ENCODE data around the gene ROR2.

Gene ROR2

GRCh38 chr9:91948101-91948596, 1.9 kb downstream of the ROR2 start:
- no peak for DNase-seq

GRCh38 chr9:91946653-91947488, 3.2 kb downstream of the ROR2 start:
- DNase-seq = no peak

DNA sequence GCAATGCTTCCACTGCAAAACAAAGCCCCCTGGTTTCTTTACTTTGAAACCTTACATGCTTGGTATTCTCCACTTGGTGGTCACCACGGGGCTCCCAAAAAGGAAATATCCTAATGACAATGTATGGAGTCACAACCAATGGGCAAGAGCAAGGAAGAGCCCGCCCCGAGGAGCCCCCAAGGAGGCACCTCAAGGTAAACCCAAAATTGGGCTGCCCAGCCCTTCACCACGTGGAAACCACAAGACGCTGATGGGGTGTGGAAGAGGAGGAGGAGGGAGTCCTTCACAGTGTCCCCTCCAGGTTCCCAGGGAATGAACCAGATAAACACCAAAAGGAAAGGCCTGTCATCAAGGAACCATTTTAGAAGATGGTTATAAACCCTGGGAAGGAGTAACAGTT, 3.8 kb downstream of the ROR2 start:
- DNase-seq = no peak

GRCh38 chr9:91945277-91946085, 4.5 kb downstream of the ROR2 start:
- no peak for DNase-seq

- no peak for DNase-seq
Measured at GRCh38 chr9:91944711-91945110, 5.3 kb downstream of the ROR2 start.

- no peak for DNase-seq
Measured at GRCh38 chr9:91943478-91944470, 6.3 kb downstream of the ROR2 start.

DNA sequence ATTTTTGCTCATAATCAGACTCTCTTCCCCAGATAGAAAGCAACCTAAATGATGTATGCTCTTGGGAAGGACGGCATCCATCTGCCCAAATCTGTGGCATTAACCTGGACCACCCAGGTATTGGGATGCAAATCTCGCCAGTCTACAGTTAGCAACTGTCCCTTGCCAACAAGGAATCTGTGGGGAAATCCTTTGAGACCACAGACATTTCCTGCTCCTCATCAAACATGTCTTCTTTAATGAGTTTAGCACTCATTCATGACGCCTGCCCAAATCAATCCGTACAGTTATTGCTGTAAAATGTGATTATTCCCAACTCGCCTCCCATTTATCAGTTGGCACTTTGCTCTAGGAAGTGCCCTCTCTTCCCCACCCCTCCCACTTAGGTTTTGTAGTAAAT, 7.8 kb downstream of the ROR2 start:
- no peak for DNase-seq

GRCh38 chr9:91939978-91940377, 10.1 kb downstream of the ROR2 start:
- DNase-seq = no peak

DNA sequence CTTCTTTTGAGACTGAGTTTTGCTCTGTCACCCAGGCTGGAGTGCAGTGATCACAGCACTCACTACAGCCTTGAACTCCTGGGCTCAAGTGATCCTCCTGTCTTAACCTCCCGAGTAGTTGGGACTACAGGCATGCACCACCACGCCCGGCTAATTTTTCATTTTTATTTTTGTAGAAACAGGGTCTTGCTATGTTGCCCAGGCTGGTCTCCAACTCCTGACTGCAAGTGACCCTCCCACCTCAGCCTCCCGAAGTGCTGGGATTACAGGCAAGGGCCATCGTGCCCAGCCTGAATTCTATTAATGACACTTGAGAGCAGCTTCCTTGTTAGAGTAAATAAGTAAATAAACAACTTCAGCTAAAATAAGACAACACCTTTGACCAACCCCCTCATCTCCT, 12.3 kb downstream of the ROR2 start:
- no peak for DNase-seq

DNA sequence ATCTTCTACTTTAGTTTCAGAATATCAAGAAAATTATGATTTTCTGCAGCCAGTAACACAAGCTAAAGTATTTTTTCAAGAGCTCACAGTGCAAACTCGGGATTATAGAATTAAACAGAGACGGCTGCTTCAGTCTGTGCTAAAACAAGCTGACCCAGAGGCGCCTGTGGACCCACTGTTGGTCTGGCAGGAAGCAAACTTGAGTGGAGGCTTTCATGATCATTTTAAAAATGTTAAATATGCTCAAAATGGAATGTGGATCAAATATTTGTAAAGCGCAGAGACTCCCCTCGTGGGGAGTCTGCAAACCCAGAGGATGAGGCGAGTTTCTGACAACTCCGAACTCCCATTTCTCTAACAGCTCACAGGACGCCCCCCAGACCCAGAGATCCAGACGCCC, 13.0 kb downstream of the ROR2 start:
- DNase-seq = no peak

GRCh38 chr9:91935805-91936514, 14.1 kb downstream of the ROR2 start:
- DNase-seq = no peak

DNA sequence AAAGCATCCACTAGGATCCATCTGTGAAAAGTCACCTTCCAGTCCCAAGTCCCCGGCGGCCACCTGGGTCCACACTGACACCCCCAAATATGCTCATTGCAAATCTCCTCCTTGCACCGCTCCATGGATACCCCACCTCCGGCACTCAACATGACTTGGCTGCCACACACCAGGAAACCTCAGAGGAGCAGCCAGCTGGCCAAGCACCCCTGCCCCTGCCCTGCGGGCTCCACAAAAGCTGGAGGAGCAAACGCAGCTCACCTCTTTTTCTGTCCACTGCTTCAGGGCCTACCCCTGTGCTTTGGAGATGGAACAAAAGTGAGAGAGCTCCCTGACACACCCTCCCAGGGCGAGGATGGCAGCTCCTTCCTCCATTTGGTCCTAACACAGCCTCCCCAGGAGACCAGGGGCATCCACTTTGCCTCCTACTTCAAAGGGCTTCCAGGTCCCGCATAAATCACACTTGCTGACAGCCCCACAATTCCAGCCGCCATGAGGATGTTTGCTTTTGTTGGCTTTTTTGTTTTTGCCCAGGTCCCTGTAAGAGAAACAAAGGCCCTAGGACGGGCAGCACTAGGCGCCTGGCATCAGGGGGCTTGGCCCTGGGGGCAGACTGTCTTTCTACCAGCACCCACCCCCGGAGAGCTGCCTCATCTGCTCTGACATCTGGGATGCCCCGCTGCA, 14.8 kb downstream of the ROR2 start:
- no peak for DNase-seq

- no peak for DNase-seq
Measured at GRCh38 chr9:91934654-91935053, 15.4 kb downstream of the ROR2 start.

GRCh38 chr9:91933556-91934352, 16.3 kb downstream of the ROR2 start:
- no peak for DNase-seq

- DNase-seq = no peak
Measured at GRCh38 chr9:91930475-91930874, 19.6 kb downstream of the ROR2 start.

GRCh38 chr9:91929331-91929730, 20.7 kb downstream of the ROR2 start:
- DNase-seq = no peak

GRCh38 chr9:91927922-91928510, 22.0 kb downstream of the ROR2 start:
- DNase-seq = no peak

- no peak for DNase-seq
Measured at GRCh38 chr9:91924090-91924489, 25.9 kb downstream of the ROR2 start.

GRCh38 chr9:91923145-91923544, 26.9 kb downstream of the ROR2 start:
- no peak for DNase-seq

DNA sequence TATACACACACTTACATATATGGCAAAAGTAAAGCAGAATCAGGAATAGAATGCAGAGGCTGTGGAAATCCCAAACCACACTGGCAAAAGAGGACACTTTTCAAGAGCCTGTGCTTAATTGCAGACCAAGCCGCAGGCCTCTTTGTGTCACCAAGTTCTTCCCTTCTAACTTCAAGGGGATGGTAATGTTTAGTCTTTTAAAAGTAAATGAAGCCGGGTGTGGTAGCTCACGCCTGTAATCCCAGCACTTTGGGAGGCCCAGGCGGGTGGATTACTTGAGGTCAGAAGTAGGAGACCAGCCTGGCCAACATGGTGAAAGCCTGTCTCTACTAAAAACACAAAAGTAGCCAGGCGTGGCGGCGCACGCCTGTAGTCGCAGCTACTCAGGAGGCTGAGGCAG, 28.7 kb downstream of the ROR2 start:
- DNase-seq = no peak
